GM12878 (cell line): ENCODE results near the gene CENPX. TPM values are rescaled to one million over a fixed set of nuclear protein-coding genes. Genes with fewer than 3 reads are reported as not detected.

Experiments
- ATAC-seq: fragments of 200-7000 bp; cut with Tn5 transposase; 3 replicates; pipeline ENCODE4 v1.9.1; 2020; ENCODE audit warnings: mild to moderate bottlenecking, moderate library complexity
- BruUV-seq: library from RNA; stranded (reverse); fragments of 400-500 nt; replicated peaks from 2 replicates; lab custom pipeline; 2021; lab: Mats Ljungman, UMichigan
- CTCF ChIA-PET: fragments of 300-600 bp; sonication (Branson Sonifier 250); formaldehyde crosslinking; extraction: SDS; loops from one replicate; lab custom pipeline; 2021; ENCODE audit warnings: inconsistent platforms; lab: Yijun Ruan, JAX
- POLR2A ChIA-PET: fragments of 350-600 bp; formaldehyde crosslinking; extraction: SDS; loops from one replicate; lab custom pipeline; 2021; ENCODE audit warnings: inconsistent platforms; lab: Charles Lee
- RAD21 ChIA-PET: fragments of 300-600 bp; sonication (Branson Sonifier 250); formaldehyde crosslinking; loops from one replicate; lab custom pipeline; 2023; ENCODE audit warnings: antibody characterized with exemption; ENCODE audit not compliant: unreplicated experiment; lab: Charles Lee
- SMC1A ChIA-PET: fragments of 300-600 bp; sonication (Branson Sonifier 250); formaldehyde crosslinking; loops from one replicate; lab custom pipeline; 2023; ENCODE audit not compliant: unreplicated experiment, uncharacterized antibody; lab: Charles Lee
- DNase-seq: peaks from one replicate; pipeline ENCODE4 v3.0.0-alpha.2; 2011; ENCODE audit warnings: low read depth, low spot score
- FAIRE-seq: peaks from 3 replicates; lab custom pipeline; 2011; peaks lifted over from hg19 to GRCh38; lab: Jason Lieb, UNC
- H2AFZ ChIP-seq: 2 replicates; pipeline ENCODE4 v1.6.0; 2011; ENCODE audit warnings: low read depth, low read length, control low read depth; ENCODE audit not compliant: control insufficient read depth
- H3K27ac ChIP-seq: 2 replicates; pipeline ENCODE4 v1.5.1; 2011; ENCODE audit warnings: control low read depth; ENCODE audit not compliant: control insufficient read depth, insufficient read depth
- H3K27me3 ChIP-seq, 2 experiments: replicated peaks in 1 of 2; 2 replicates each; pipeline versions ENCODE4 v1.6.0 to v1.6.1; 2011; ENCODE audit warnings: low read length in 1 of 2; ENCODE audit not compliant: control insufficient read depth in 2 of 2, insufficient read depth in 2 of 2
- H3K36me3 ChIP-seq, 2 experiments: 2 replicates each; pipeline ENCODE4 v1.5.1; 2011; ENCODE audit warnings: low read length in 1 of 2; ENCODE audit not compliant: control insufficient read depth in 2 of 2, insufficient read depth in 2 of 2
- H3K4me1 ChIP-seq: 2 replicates; pipeline ENCODE4 v1.6.1; 2011; ENCODE audit warnings: mild to moderate bottlenecking, low read length, moderate library complexity, mixed read lengths; ENCODE audit not compliant: control insufficient read depth, insufficient read depth
- H3K4me2 ChIP-seq: 2 replicates; pipeline ENCODE4 v1.6.0; 2011; ENCODE audit warnings: control low read depth; ENCODE audit not compliant: control insufficient read depth, insufficient read depth
- H3K4me3 ChIP-seq: fragments of 200-600 bp; sonication (generic); 2 replicates; pipeline ENCODE4 v1.5.1; 2016
- H3K79me2 ChIP-seq: 2 replicates; pipeline ENCODE4 v1.6.0; 2011; ENCODE audit warnings: low read length; ENCODE audit not compliant: control insufficient read depth, insufficient read depth
- H3K9ac ChIP-seq: 2 replicates; pipeline ENCODE4 v1.8.0; 2011; ENCODE audit warnings: low read length, control low read depth, mixed read lengths; ENCODE audit not compliant: control insufficient read depth, insufficient read depth
- H3K9me3 ChIP-seq: replicated peaks from 3 replicates; pipeline ENCODE4 v1.5.1; 2011; ENCODE audit warnings: mild to moderate bottlenecking, low read length; ENCODE audit not compliant: control insufficient read depth, insufficient read depth
- H4K20me1 ChIP-seq: 2 replicates; pipeline ENCODE4 v1.6.0; 2011; ENCODE audit not compliant: control insufficient read depth, insufficient read depth
- CBX3 ChIP-seq: fragments of 200-600 bp; sonication (generic); IDR thresholded peaks from 2 replicates; pipeline ENCODE4 v1.6.1; 2016; ENCODE audit warnings: low read depth, borderline replicate concordance
- CHD2 ChIP-seq: IDR thresholded peaks from 2 replicates; pipeline ENCODE4 v1.6.1; 2011; ENCODE audit warnings: low read depth, low read length, improper control_type of control experiment, borderline replicate concordance
- CREM ChIP-seq: IDR thresholded peaks from 2 replicates; pipeline ENCODE4 v1.6.1; 2014; ENCODE audit warnings: antibody characterized with exemption, low read depth
- FOS ChIP-seq: IDR thresholded peaks from 3 replicates; pipeline ENCODE4 v1.6.1; 2011; ENCODE audit warnings: borderline replicate concordance; ENCODE audit not compliant: insufficient read length; ENCODE audit errors: extremely low read depth
- HDAC2 ChIP-seq: fragments of 200-600 bp; sonication (generic); IDR thresholded peaks from 2 replicates; pipeline ENCODE4 v1.6.1; 2017
- HDGF ChIP-seq: fragments of 450-650 bp; IDR thresholded peaks from 2 replicates; pipeline ENCODE4 v1.6.1; 2016; ENCODE audit warnings: antibody characterized with exemption
- IKZF1 ChIP-seq: fragments of 450-650 bp; conservative IDR thresholded peaks from 2 replicates; pipeline ENCODE4 v1.6.1; 2017; ENCODE audit warnings: antibody characterized with exemption, mild to moderate bottlenecking
- JUNB ChIP-seq: IDR thresholded peaks from 2 replicates; pipeline ENCODE4 v1.6.1; 2016; ENCODE audit warnings: antibody characterized with exemption, mild to moderate bottlenecking
- MEF2B ChIP-seq: fragments of 450-650 bp; IDR thresholded peaks from 2 replicates; pipeline ENCODE4 v1.6.1; 2018; ENCODE audit warnings: mild to moderate bottlenecking, moderate library complexity; ENCODE audit not compliant: partially characterized antibody, poor library complexity, severe bottlenecking
- NFYB ChIP-seq: IDR thresholded peaks from 2 replicates; pipeline ENCODE4 v1.6.1; 2011; ENCODE audit warnings: low read depth, mild to moderate bottlenecking, low read length, improper control_type of control experiment, moderate library complexity; ENCODE audit not compliant: insufficient read depth
- NR2C1 ChIP-seq: fragments of 450-650 bp; IDR thresholded peaks from 2 replicates; pipeline ENCODE4 v1.6.1; 2017; ENCODE audit warnings: antibody characterized with exemption, mild to moderate bottlenecking, moderate library complexity
- RB1 ChIP-seq: fragments of 450-650 bp; formaldehyde crosslinking; IDR thresholded peaks from 2 replicates; pipeline ENCODE4 v1.6.1; 2017; ENCODE audit warnings: mild to moderate bottlenecking, borderline replicate concordance
- RFX5 ChIP-seq: IDR thresholded peaks from 2 replicates; pipeline ENCODE4 v1.6.1; 2011; ENCODE audit warnings: low read depth, low read length, improper control_type of control experiment
- SP1 ChIP-seq: IDR thresholded peaks from one replicate; pipeline ENCODE4 v1.6.1; 2011; ENCODE audit warnings: low read depth, low read length
- SREBF2 ChIP-seq: IDR thresholded peaks from 2 replicates; pipeline ENCODE4 v1.6.1; 2012; ENCODE audit warnings: mild to moderate bottlenecking, low read length
- WGBS: methylation state at CpG from one replicate; pipeline ENCODE4 v1.1.6; 2016; ENCODE audit warnings: low lambda C conversion rate; ENCODE audit not compliant: insufficient replicate concordance, insufficient coverage; ENCODE audit errors: missing lambda C conversion rate; 5-methylcytosine and 5-hydroxymethylcytosine counted together
- in situ Hi-C: fragments of 300-500 bp; cut with MboI; formaldehyde crosslinking; loops from 9 replicates; pipeline ENCODE4 v1.14.3; 2018; ENCODE audit warnings: mixed read lengths
- intact Hi-C: fragments of 100-400 bp; cut with micrococcal nuclease; formaldehyde crosslinking; loops from one replicate; pipeline ENCODE4 v1.14.2; 2022; ENCODE audit not compliant: unreplicated experiment
- polyA plus RNA-seq, 11 experiments: library from polyadenylated mRNA; depleted of rRNA in 4 of 11; unstranded in 6 of 11; stranded (reverse) in 5 of 11; fragments of >200 nt; fragmentation: Nextera tagmentation in 4 of 11; fragmentation: Illumina TruSeq in 1 of 11; extraction: Ambion mirVana in 4 of 11; extraction: Trizol in 1 of 11; gene quantifications; 1 replicate in 1 of 11; 2 replicates in 10 of 11; pipeline versions ENCODE4 v1.2.1 to v1.2.3, GENCODE V29; 2011 to 2016; ENCODE audit warnings: inconsistent platforms in 2 of 11, missing spikeins in 2 of 11, low read depth in 1 of 11
- total RNA-seq, 4 experiments: library from RNA; depleted of rRNA in 3 of 4; stranded (reverse); fragments of >200 nt in 3 of 4; fragmentation: Illumina TruSeq in 1 of 4; extraction: Trizol in 1 of 4; gene quantifications; 2 replicates each; pipeline versions ENCODE4 v1.2.1 to v1.2.3, GENCODE V29; 2013 to 2021
- TF ChIP-seq, protein P1 (sequence below): IDR thresholded peaks from 2 replicates; pipeline ENCODE4 v1.6.1; 2011; ENCODE audit warnings: low read depth, mild to moderate bottlenecking, low read length, moderate library complexity, borderline replicate concordance; ENCODE audit errors: extremely low read depth
- TF ChIP-seq, protein P2 (sequence below): fragments of 450-650 bp; IDR thresholded peaks from 2 replicates; pipeline ENCODE4 v1.6.1; 2016; ENCODE audit warnings: mild to moderate bottlenecking
- TF ChIP-seq, protein P3 (sequence below): IDR thresholded peaks from 2 replicates; pipeline ENCODE4 v1.6.1; 2012; ENCODE audit warnings: improper control_type of control experiment, low read depth, low read length; ENCODE audit not compliant: insufficient replicate concordance

Gene CENPX
- total and polyA plus RNA-seq, 10 of the 15 experiments (the other 5 are each of a cell fraction or from before 2014, with no cell fraction given) = 11.7 to 182 (median 71.9) TPM

DNA sequence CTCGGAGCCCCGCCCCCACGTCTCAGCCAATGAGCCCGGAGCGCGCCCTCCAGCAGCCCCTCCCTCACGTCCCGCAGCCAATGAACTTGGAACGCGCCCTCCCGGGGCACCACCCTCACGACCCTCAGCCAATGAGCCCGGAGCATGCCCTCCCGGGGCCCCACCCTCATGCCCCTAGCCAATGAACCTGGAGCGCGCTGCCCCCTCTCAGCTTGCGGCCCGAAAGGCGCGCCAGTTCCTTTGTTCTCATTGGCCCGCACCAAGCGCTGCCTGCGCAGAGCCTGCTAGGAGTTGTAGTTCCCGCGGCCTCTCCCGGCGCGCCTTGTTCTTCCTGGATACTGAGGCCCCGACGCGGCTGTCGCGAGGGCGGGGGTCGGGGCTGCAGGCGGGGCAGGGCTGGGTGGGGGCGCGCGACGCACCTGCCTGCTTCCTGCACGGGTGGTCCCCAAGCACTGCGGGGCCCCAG is 336 bp upstream of the CENPX start, which contains the start of gene LRRC45:
LRRC45 (plus strand) TSS at position 325 of the 466 bp plus-strand sequence. CDS start 339 bp downstream, outside the sequence.
- peak; percentile 99 for FAIRE-seq
- BruUV-seq = no TSS peak
- WGBS = 0% methylated on average over 27 of the region's 42 CpGs
- TF ChIP-seq CREM (peak; percentile 63; the same call in 1 of the 2 replicates), RB1 (peak; percentile 72), HDAC2 (no peak), NFYB (peak; percentile 90), FOS (peak; percentile 64), NR2C1 (peak; percentile 40; the same call in 1 of the 2 replicates), CHD2 (peak; percentile 83), IKZF1 (peak; percentile 41; the same call in 1 of the 2 replicates), JUNB (no peak), SREBF2 (no peak), CBX3 (no peak), MEF2B (no peak), SP1 (peak; percentile 98), HDGF (peak; percentile 89), RFX5 (0 out of 2 replicates have a peak, but pooled peaks have one; percentile 57)
- TF ChIP-seq, protein P1, sequence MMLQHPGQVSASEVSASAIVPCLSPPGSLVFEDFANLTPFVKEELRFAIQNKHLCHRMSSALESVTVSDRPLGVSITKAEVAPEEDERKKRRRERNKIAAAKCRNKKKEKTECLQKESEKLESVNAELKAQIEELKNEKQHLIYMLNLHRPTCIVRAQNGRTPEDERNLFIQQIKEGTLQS = no peak
- TF ChIP-seq, protein P2, sequence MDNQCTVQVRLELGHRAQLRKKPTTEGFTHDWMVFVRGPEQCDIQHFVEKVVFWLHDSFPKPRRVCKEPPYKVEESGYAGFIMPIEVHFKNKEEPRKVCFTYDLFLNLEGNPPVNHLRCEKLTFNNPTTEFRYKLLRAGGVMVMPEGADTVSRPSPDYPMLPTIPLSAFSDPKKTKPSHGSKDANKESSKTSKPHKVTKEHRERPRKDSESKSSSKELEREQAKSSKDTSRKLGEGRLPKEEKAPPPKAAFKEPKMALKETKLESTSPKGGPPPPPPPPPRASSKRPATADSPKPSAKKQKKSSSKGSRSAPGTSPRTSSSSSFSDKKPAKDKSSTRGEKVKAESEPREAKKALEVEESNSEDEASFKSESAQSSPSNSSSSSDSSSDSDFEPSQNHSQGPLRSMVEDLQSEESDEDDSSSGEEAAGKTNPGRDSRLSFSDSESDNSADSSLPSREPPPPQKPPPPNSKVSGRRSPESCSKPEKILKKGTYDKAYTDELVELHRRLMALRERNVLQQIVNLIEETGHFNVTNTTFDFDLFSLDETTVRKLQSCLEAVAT = no peak
- TF ChIP-seq, protein P3, sequence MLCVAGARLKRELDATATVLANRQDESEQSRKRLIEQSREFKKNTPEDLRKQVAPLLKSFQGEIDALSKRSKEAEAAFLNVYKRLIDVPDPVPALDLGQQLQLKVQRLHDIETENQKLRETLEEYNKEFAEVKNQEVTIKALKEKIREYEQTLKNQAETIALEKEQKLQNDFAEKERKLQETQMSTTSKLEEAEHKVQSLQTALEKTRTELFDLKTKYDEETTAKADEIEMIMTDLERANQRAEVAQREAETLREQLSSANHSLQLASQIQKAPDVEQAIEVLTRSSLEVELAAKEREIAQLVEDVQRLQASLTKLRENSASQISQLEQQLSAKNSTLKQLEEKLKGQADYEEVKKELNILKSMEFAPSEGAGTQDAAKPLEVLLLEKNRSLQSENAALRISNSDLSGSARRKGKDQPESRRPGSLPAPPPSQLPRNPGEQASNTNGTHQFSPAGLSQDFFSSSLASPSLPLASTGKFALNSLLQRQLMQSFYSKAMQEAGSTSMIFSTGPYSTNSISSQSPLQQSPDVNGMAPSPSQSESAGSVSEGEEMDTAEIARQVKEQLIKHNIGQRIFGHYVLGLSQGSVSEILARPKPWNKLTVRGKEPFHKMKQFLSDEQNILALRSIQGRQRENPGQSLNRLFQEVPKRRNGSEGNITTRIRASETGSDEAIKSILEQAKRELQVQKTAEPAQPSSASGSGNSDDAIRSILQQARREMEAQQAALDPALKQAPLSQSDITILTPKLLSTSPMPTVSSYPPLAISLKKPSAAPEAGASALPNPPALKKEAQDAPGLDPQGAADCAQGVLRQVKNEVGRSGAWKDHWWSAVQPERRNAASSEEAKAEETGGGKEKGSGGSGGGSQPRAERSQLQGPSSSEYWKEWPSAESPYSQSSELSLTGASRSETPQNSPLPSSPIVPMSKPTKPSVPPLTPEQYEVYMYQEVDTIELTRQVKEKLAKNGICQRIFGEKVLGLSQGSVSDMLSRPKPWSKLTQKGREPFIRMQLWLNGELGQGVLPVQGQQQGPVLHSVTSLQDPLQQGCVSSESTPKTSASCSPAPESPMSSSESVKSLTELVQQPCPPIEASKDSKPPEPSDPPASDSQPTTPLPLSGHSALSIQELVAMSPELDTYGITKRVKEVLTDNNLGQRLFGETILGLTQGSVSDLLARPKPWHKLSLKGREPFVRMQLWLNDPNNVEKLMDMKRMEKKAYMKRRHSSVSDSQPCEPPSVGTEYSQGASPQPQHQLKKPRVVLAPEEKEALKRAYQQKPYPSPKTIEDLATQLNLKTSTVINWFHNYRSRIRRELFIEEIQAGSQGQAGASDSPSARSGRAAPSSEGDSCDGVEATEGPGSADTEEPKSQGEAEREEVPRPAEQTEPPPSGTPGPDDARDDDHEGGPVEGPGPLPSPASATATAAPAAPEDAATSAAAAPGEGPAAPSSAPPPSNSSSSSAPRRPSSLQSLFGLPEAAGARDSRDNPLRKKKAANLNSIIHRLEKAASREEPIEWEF = no peak

More for the DNA sequence above, 336 bp upstream of the CENPX start, which contains the start of gene LRRC45:
- Histone ChIP-seq H3K79me2 (peaks cover 26% of the 10 kb centered on the region), H3K36me3 (no peaks in the 10 kb centered on the region; a peak in 2 of 4 replicates), H2AFZ (peak within 1 kb of the TSS; percentile 94), H3K27me3 (no peaks in the 10 kb centered on the region), H3K27ac (peak within 1 kb of the TSS; percentile 69), H3K4me3 (peak within 1 kb of the TSS; percentile 95), H3K4me2 (peak within 1 kb of the TSS; percentile 96), H4K20me1 (no peaks in the 10 kb centered on the region), H3K4me1 (peaks cover 14% of the 10 kb centered on the region), H3K9ac (peak within 1 kb of the TSS; percentile 85), H3K9me3 (no peaks in the 10 kb centered on the region)
- DNase-seq (peak; percentile 96), ATAC-seq (peak; percentile 93)
- ChIA-PET SMC1A (interaction anchor here (0.9 to 1.7 kb wide), 4 partner anchors 14 to 287 kb away, joined by 3 to 4 read pairs (median 4); partner anchors contain the start of gene DCXR), CTCF (interaction anchor here (0.6 to 5.0 kb wide), 10 partner anchors 12 to 288 kb away, joined by 3 to 89 read pairs (median 8); partner anchors contain the start of genes DCXR and NOTUM), POLR2A (interaction anchor here (0.8 to 2.6 kb wide), 8 partner anchors 15 to 189 kb away, joined by 3 to 13 read pairs (median 4); partner anchors contain the start of genes ALYREF, ANAPC11, DCXR and FASN), RAD21 (interaction anchor here (0.6 to 4.4 kb wide), 8 partner anchors 12 to 132 kb away, joined by 3 to 68 read pairs (median 6); partner anchors contain the start of genes DCXR and NOTUM)
- intact Hi-C loops = loop anchor here (5.0 kb wide), 1 partner anchor 161 kb away; the partner anchor contains the start of gene P4HB
- in situ Hi-C loops = no loop called here
